B cell (primary cell): ENCODE measurements around the gene TSC22D2.

Source experiments
- EZH2 ChIP-seq: IDR thresholded peaks from 2 replicates; pipeline ENCODE4 v1.6.1; 2012; ENCODE audit warnings: borderline replicate concordance, low read depth, mild to moderate bottlenecking, moderate library complexity, low read length; ENCODE audit not compliant: insufficient read depth, poor library complexity, severe bottlenecking
- TF ChIP-seq, protein P1 (sequence below): fragments of 200-600 bp; IDR thresholded peaks from one replicate; pipeline ENCODE4 v1.8.0; 2022; ENCODE audit warnings: antibody characterized with exemption, mild to moderate bottlenecking

DNA sequence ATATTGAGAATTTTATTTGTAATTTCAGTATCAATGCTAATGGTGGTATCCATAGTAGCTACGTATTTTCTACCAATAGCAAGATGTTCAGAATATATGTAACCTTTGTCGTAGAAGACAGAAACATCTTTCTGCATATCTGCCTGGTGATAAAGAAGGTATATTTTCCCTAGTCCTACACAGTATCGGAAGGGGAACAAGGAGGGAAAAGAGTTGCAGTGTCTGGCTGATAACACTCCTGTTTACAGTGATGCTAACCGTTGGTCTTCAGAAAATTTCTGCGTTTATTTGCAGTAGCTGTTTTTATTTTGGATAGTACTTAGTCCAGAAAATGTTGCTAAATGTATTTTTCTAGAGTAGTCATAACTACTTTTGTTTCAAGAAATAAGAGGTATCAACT lies 25.2 kb downstream of the TSC22D2 start:
- TF ChIP-seq, protein P1, sequence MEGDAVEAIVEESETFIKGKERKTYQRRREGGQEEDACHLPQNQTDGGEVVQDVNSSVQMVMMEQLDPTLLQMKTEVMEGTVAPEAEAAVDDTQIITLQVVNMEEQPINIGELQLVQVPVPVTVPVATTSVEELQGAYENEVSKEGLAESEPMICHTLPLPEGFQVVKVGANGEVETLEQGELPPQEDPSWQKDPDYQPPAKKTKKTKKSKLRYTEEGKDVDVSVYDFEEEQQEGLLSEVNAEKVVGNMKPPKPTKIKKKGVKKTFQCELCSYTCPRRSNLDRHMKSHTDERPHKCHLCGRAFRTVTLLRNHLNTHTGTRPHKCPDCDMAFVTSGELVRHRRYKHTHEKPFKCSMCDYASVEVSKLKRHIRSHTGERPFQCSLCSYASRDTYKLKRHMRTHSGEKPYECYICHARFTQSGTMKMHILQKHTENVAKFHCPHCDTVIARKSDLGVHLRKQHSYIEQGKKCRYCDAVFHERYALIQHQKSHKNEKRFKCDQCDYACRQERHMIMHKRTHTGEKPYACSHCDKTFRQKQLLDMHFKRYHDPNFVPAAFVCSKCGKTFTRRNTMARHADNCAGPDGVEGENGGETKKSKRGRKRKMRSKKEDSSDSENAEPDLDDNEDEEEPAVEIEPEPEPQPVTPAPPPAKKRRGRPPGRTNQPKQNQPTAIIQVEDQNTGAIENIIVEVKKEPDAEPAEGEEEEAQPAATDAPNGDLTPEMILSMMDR: no peak
- TF ChIP-seq EZH2: no peak
